Esophagus squamous epithelium (tissue), 5 donors: ENCODE measurements around the gene HTR1D. TPM values are rescaled to one million over a fixed set of nuclear protein-coding genes. Genes with fewer than 3 reads are reported as not detected.

ENCODE experiments used
- DNase-seq: peaks from one replicate; lab custom pipeline; 2025; lab: John Stamatoyannopoulos, UW
- H3K27ac ChIP-seq, 4 donors: fragments of 200-600 bp; sonication (generic); one replicate each; pipeline ENCODE4 v1.5.1; 2016 to 2019; ENCODE audit warnings: mild to moderate bottlenecking in 1 of 4
- H3K27me3 ChIP-seq, 4 donors: fragments of 200-600 bp; sonication (generic); 1 replicate in 3 of 4; 2 replicates in 1 of 4; pipeline versions ENCODE4 v1.5.1 to v1.6.0; 2017 to 2021; ENCODE audit warnings: antibody characterized with exemption in 1 of 4
- H3K36me3 ChIP-seq, 3 donors: fragments of 200-600 bp; sonication (generic); one replicate each; pipeline ENCODE4 v1.5.1; 2016 to 2019
- H3K4me1 ChIP-seq, 3 donors: fragments of 200-600 bp; sonication (generic); one replicate each; pipeline ENCODE4 v1.5.1; 2017 to 2019
- H3K4me3 ChIP-seq, 4 donors: fragments of 200-600 bp; sonication (generic); 1 replicate in 3 of 4; 2 replicates in 1 of 4; pipeline ENCODE4 v1.5.1; 2016 to 2019; ENCODE audit warnings: mild to moderate bottlenecking in 2 of 4, moderate library complexity in 1 of 4
- H3K9me3 ChIP-seq, 3 donors: fragments of 200-600 bp; sonication (generic); one replicate each; pipeline ENCODE4 v1.5.1; 2016 to 2019
- POLR2A ChIP-seq, 4 donors: fragments of 450-650 bp; IDR thresholded peaks; one replicate each; pipeline ENCODE4 v1.6.1; 2017; ENCODE audit warnings: antibody characterized with exemption in 4 of 4, mild to moderate bottlenecking in 4 of 4, moderate library complexity in 3 of 4
- WGBS, 2 donors: methylation state at CpG; one replicate each; pipeline ENCODE4 v1.1.5; 2018; 5-methylcytosine and 5-hydroxymethylcytosine counted together
- intact Hi-C: fragments of 100-400 bp; cut with DNase I; formaldehyde crosslinking; loops from one replicate; pipeline ENCODE4 v1.15.0; 2022
- total RNA-seq, 4 donors: library from RNA; depleted of rRNA; stranded (reverse); fragments of >200 nt; gene quantifications; one replicate each; pipeline ENCODE4 v1.1.0, GENCODE V29; 2016
- TF ChIP-seq, protein P1 (sequence below), 6 experiments: fragments of 450-650 bp in 4 of 6; fragments of 200-600 bp in 2 of 6; sonication (generic) in 2 of 6; IDR thresholded peaks; one replicate each; pipeline ENCODE4 v1.5.1; 2016 to 2019; ENCODE audit warnings: antibody characterized with exemption in 6 of 6, mild to moderate bottlenecking in 4 of 6, moderate library complexity in 4 of 6
- donor health status: DM: yes; HTN: yes; CAD: no.

Gene HTR1D
- total RNA-seq, 4 donors from 2014 or later = not detected

- Histone ChIP-seq H3K27ac (no peak overlapping the region), H3K9me3 (peaks cover 0 to 13% (median 0%) of the 10 kb centered on the region in 3 donors), H3K4me1 (no peaks in the 10 kb centered on the region), H3K36me3 (no peaks in the 10 kb centered on the region), H3K4me3 (no peak overlapping the region), H3K27me3 (peaks cover 0 to 36% (median 0%) of the 10 kb centered on the region in 4 donors)
- intact Hi-C loops = no loop called here
- TF ChIP-seq, protein P1, sequence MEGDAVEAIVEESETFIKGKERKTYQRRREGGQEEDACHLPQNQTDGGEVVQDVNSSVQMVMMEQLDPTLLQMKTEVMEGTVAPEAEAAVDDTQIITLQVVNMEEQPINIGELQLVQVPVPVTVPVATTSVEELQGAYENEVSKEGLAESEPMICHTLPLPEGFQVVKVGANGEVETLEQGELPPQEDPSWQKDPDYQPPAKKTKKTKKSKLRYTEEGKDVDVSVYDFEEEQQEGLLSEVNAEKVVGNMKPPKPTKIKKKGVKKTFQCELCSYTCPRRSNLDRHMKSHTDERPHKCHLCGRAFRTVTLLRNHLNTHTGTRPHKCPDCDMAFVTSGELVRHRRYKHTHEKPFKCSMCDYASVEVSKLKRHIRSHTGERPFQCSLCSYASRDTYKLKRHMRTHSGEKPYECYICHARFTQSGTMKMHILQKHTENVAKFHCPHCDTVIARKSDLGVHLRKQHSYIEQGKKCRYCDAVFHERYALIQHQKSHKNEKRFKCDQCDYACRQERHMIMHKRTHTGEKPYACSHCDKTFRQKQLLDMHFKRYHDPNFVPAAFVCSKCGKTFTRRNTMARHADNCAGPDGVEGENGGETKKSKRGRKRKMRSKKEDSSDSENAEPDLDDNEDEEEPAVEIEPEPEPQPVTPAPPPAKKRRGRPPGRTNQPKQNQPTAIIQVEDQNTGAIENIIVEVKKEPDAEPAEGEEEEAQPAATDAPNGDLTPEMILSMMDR (IDR thresholded peaks at IDR 0.05) = no peak
- no peak for DNase-seq
- 20 to 35% methylated on average over 6 of the region's 6 CpGs for whole genome bisulfite sequencing, 2 donors
These were observed 32.6 kb upstream of the HTR1D start for GRCh38 chr1:23249787-23250454.

DNA sequence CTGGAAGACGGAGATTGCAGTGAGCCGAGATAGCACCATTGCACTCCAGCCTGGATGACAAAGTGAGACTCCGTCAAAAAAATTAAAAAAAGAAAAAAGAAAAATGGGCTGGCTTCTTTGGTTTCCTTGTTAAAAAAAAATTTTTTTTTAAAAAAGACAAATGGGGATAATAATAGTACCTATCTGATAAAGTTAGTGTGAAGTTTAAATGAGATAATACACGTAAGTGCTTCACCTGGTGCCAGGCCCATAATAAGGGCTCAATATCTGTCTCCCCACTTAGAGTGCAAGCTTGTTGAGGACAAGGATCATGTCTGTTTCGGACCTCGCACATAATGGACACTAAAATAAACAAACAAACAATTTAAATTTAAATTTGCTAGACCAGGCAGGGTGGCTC is 30.0 kb upstream of the HTR1D start:
- WGBS, 2 donors = 91 to 95% methylated on average over 6 of the region's 6 CpGs

DNA sequence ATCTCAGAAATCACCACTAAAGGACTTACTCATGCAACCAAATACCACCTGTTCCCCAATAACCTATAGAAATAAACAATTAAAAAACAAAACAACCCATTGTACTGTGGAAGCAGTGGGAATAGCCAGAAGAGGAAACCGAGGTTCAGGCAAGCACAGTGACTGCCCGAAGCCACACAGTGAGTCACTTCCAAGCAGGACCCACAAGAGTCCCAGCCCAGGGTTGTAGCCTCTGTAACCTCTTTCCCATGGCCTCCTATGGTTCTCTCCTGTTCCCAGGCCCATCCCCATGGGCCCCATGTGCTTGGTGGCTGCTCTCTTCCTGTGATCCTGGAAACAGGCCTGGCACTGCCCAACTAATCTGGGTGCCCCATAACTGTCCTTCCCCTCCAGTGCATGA is 29.0 kb upstream of the HTR1D start:
- H3K4me1 ChIP-seq = no peaks in the 10 kb centered on the region
- WGBS, 2 donors = 63 to 76% methylated on average over 2 of the region's 2 CpGs
- intact Hi-C loops = no loop called here

More for the DNA sequence above, 30.0 kb upstream of the HTR1D start:
- Histone ChIP-seq H3K4me1 (no peaks in the 10 kb centered on the region), H3K36me3 (no peaks in the 10 kb centered on the region), H3K4me3 (no peak overlapping the region), H3K9me3 (peaks cover 0 to 13% (median 0%) of the 10 kb centered on the region in 3 donors), H3K27ac (no peak overlapping the region), H3K27me3 (peaks cover 0 to 41% (median 0%) of the 10 kb centered on the region in 4 donors)
- TF ChIP-seq, protein P1 (IDR thresholded peaks at IDR 0.05) = no peak
- intact Hi-C loops = no loop called here
- DNase-seq = no peak

GRCh38 chr1:23244256-23244761 is 27.0 kb upstream of the HTR1D start:
- peaks cover 0 to 29% (median 0%) of the 10 kb centered on the region in 4 donors for H3K27me3 ChIP-seq
- TF ChIP-seq, protein P1 (IDR thresholded peaks at IDR 0.05) = no peak
- H3K4me1 ChIP-seq = no peaks in the 10 kb centered on the region
- intact Hi-C loops = no loop called here
- peaks cover 0 to 9% (median 0%) of the 10 kb centered on the region in 3 donors for H3K9me3 ChIP-seq
- no peak overlapping the region for H3K27ac ChIP-seq
- no peak overlapping the region for H3K4me3 ChIP-seq
- WGBS, 2 donors = 71 to 83% methylated on average over 2 to 7 of the region's 7 CpGs
- H3K36me3 ChIP-seq = no peaks in the 10 kb centered on the region
- DNase-seq = no peak

More for the DNA sequence above, 29.0 kb upstream of the HTR1D start:
- Histone ChIP-seq H3K9me3 (peaks cover 0 to 13% (median 0%) of the 10 kb centered on the region in 3 donors), H3K4me3 (no peak overlapping the region), H3K27ac (no peak overlapping the region), H3K36me3 (no peaks in the 10 kb centered on the region), H3K27me3 (peaks cover 0 to 43% (median 0%) of the 10 kb centered on the region in 4 donors)
- DNase-seq = no peak
- TF ChIP-seq, protein P1 (IDR thresholded peaks at IDR 0.05) = no peak
- TF ChIP-seq POLR2A (IDR thresholded peaks at IDR 0.05) = no peak

GRCh38 chr1:23242414-23242813 is 25.1 kb upstream of the HTR1D start:
- H3K36me3 ChIP-seq = no peaks in the 10 kb centered on the region
- no peak for DNase-seq
- WGBS, 2 donors = 62 to 80% methylated on average over 5 to 7 of the region's 7 CpGs
- H3K4me3 ChIP-seq = no peak overlapping the region
- no peak for TF ChIP-seq POLR2A (IDR thresholded peaks at IDR 0.05)
- TF ChIP-seq, protein P1 (IDR thresholded peaks at IDR 0.05) = no peak
- H3K27me3 ChIP-seq = peaks cover 0 to 29% (median 0%) of the 10 kb centered on the region in 4 donors
- no peak overlapping the region for H3K27ac ChIP-seq
- no peaks in the 10 kb centered on the region for H3K4me1 ChIP-seq
- H3K9me3 ChIP-seq = no peaks in the 10 kb centered on the region
- intact Hi-C loops = no loop called here
